ENCODE measurements around the gene SMURF1.

Gene SMURF1

DNA sequence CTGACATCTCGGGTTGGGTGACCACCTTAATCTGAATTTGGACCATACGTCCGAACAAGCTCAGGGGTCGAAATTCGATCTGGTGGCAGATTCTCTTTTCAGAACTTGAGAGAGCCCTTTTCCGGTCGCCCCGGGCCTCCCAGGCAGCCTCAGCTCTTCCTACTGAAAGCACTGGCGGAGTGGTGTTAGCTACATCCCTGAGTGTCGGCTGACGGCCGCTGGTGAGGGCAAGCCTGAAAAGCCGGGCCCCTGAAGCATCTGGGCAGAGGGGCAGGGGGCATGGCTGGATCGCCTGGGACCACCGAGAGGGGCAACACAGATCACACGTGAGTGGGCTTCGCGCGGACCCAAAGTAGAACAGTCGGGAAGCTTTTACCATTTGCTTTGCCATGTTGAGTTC lies 116.1 kb downstream of the SMURF1 start:
- Histone ChIP-seq H2AFZ (ENCODE audit: low read length) (no peak overlapping the region), H2BK5ac (ENCODE audit: low read length) (no peak overlapping the region), H3K23ac (ENCODE audit: low read depth, low read length, poor library complexity) (no peak overlapping the region), H4K91ac (ENCODE audit: low read depth, low read length, poor library complexity) (no peak overlapping the region), H3K27me3 (ENCODE audit: control insufficient read depth in 3 of 3, insufficient read depth in 3 of 3, low read depth in 1 of 3, low read length in 3 of 3) (no peaks in the 10 kb centered on the region), H3K9me3 (replicated peaks in 1 of 2; ENCODE audit: control insufficient read depth in 2 of 2, insufficient read depth in 1 of 2, low read depth in 1 of 2, low read length in 2 of 2) (peaks cover 10 to 16% of the 10 kb centered on the region in 2 donors), H4K8ac (ENCODE audit: low read depth, low read length) (no peak overlapping the region), H3K4me2 (ENCODE audit: insufficient read depth, low read length, poor library complexity, severe bottlenecking) (no peak overlapping the region), H2BK15ac (ENCODE audit: low read length) (no peak overlapping the region), H3K14ac (ENCODE audit: low read length) (no peak overlapping the region), H2AK5ac (ENCODE audit: low read depth, low read length) (no peak overlapping the region), H2BK120ac (ENCODE audit: low read depth, low read length) (no peak overlapping the region), H3K79me1 (ENCODE audit: low read depth, low read length) (no peaks in the 10 kb centered on the region), H3K4me3 (ENCODE audit: low read length in 2 of 2) (no peak overlapping the region), H3K27ac (replicated peaks; ENCODE audit: low read length) (no peak overlapping the region), H3K36me3 (replicated peaks in 1 of 2; ENCODE audit: control insufficient read depth in 2 of 2, insufficient read depth in 2 of 2, low read length in 2 of 2) (peaks cover 37 to 64% of the 10 kb centered on the region in 2 donors), H3K18ac (ENCODE audit: low read length) (no peak overlapping the region), H3K9ac (ENCODE audit: low read depth, low read length, poor library complexity) (no peak overlapping the region), H3K4ac (ENCODE audit: low read length) (no peak overlapping the region), H2BK12ac (ENCODE audit: low read length) (no peak overlapping the region), H3K4me1 (ENCODE audit: control insufficient read depth in 2 of 2, insufficient read depth in 1 of 2, low read depth in 1 of 2, low read length in 2 of 2) (no peaks in the 10 kb centered on the region)
- DNase-seq (ENCODE audit: low spot score) = no peak
- no CpG with 5 or more reads among the region's 20 CpGs for WGBS, 2 donors (ENCODE audit: extremely low coverage in 2 of 2, insufficient read length in 2 of 2, insufficient replicate concordance in 1 of 2)

DNA sequence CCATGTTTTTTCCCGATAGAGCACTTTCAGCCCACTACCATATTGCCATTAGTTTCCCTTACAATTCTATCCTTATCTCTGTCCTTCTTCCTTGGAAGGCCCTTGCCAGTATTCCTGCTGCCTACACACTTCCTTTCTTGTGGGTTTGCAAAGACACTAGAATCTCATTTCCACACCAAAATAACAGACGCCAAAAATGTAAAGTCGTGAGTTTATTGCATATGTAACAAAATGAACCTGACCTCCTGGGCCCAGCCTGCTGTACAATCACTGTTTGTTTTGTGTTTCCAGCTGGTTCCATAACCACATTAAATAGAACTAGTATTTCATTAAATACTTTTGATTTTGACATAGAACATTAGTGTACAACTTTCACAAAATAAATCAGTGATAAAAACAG lies 116.7 kb downstream of the SMURF1 start:
- no peak overlapping the region for H3K18ac ChIP-seq (ENCODE audit: low read length)
- no peak overlapping the region for H3K14ac ChIP-seq (ENCODE audit: low read length)
- H4K8ac ChIP-seq (ENCODE audit: low read depth, low read length) = no peak overlapping the region
- no peak overlapping the region for H2BK120ac ChIP-seq (ENCODE audit: low read depth, low read length)
- H2AK5ac ChIP-seq (ENCODE audit: low read depth, low read length) = no peak overlapping the region
- no peak overlapping the region for H3K27ac ChIP-seq (replicated peaks; ENCODE audit: low read length)
- no peak overlapping the region for H3K4me3 ChIP-seq (ENCODE audit: low read length in 2 of 2)
- H2AFZ ChIP-seq (ENCODE audit: low read length) = no peak overlapping the region
- no peak overlapping the region for H3K9ac ChIP-seq (ENCODE audit: low read depth, low read length, poor library complexity)
- no peak overlapping the region for H2BK5ac ChIP-seq (ENCODE audit: low read length)
- H3K23ac ChIP-seq (ENCODE audit: low read depth, low read length, poor library complexity) = no peak overlapping the region
- H3K9me3 ChIP-seq (replicated peaks in 1 of 2; ENCODE audit: control insufficient read depth in 2 of 2, insufficient read depth in 1 of 2, low read depth in 1 of 2, low read length in 2 of 2) = peaks cover 11 to 16% of the 10 kb centered on the region in 2 donors
- H3K27me3 ChIP-seq (ENCODE audit: control insufficient read depth in 3 of 3, insufficient read depth in 3 of 3, low read depth in 1 of 3, low read length in 3 of 3) = no peaks in the 10 kb centered on the region
- H2BK12ac ChIP-seq (ENCODE audit: low read length) = no peak overlapping the region
- H3K4ac ChIP-seq (ENCODE audit: low read length) = no peak overlapping the region
- H3K79me1 ChIP-seq (ENCODE audit: low read depth, low read length) = no peaks in the 10 kb centered on the region
- no CpG with 5 or more reads among the region's 3 CpGs for WGBS, 2 donors (ENCODE audit: extremely low coverage in 2 of 2, insufficient read length in 2 of 2, insufficient replicate concordance in 1 of 2)
- no peaks in the 10 kb centered on the region for H3K4me1 ChIP-seq (ENCODE audit: control insufficient read depth in 2 of 2, insufficient read depth in 1 of 2, low read depth in 1 of 2, low read length in 2 of 2)
- no peak overlapping the region for H3K4me2 ChIP-seq (ENCODE audit: insufficient read depth, low read length, poor library complexity, severe bottlenecking)
- no peak overlapping the region for H2BK15ac ChIP-seq (ENCODE audit: low read length)
- no peak overlapping the region for H4K91ac ChIP-seq (ENCODE audit: low read depth, low read length, poor library complexity)
- DNase-seq (ENCODE audit: low spot score) = no peak
- peaks cover 36 to 60% of the 10 kb centered on the region in 2 donors for H3K36me3 ChIP-seq (replicated peaks in 1 of 2; ENCODE audit: control insufficient read depth in 2 of 2, insufficient read depth in 2 of 2, low read length in 2 of 2)

DNA sequence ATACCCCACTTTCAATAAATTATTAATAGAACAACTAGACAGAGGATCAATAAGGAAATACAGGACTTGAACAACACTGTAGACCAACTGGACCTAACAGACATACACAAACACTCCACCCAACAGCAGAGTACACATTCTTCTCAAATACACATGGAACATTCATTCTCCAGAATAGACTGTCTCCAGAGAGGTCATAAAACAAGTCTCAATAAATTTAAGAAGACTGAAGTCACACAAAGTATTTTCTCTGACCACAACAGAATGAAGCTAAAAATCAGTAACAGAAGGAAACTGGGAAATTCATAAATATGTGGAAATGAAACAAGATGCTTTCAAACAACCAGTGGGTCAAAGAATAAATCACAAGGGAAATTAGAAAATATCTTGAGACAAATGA lies 119.8 kb downstream of the SMURF1 start:
- Histone ChIP-seq H2AK5ac (ENCODE audit: low read depth, low read length) (no peak overlapping the region), H2BK120ac (ENCODE audit: low read depth, low read length) (no peak overlapping the region), H3K79me1 (ENCODE audit: low read depth, low read length) (no peaks in the 10 kb centered on the region), H3K23ac (ENCODE audit: low read depth, low read length, poor library complexity) (no peak overlapping the region), H2AFZ (ENCODE audit: low read length) (no peak overlapping the region), H3K4me3 (ENCODE audit: low read length in 2 of 2) (no peak overlapping the region), H4K8ac (ENCODE audit: low read depth, low read length) (no peak overlapping the region), H3K14ac (ENCODE audit: low read length) (no peak overlapping the region), H3K36me3 (replicated peaks in 1 of 2; ENCODE audit: control insufficient read depth in 2 of 2, insufficient read depth in 2 of 2, low read length in 2 of 2) (peaks cover 15 to 53% of the 10 kb centered on the region in 2 donors), H3K9me3 (replicated peaks in 1 of 2; ENCODE audit: control insufficient read depth in 2 of 2, insufficient read depth in 1 of 2, low read depth in 1 of 2, low read length in 2 of 2) (peaks cover 5 to 6% of the 10 kb centered on the region in 2 donors), H3K18ac (ENCODE audit: low read length) (no peak overlapping the region), H3K4me2 (ENCODE audit: insufficient read depth, low read length, poor library complexity, severe bottlenecking) (no peak overlapping the region), H4K91ac (ENCODE audit: low read depth, low read length, poor library complexity) (no peak overlapping the region), H2BK15ac (ENCODE audit: low read length) (no peak overlapping the region), H3K4ac (ENCODE audit: low read length) (no peak overlapping the region), H3K27ac (replicated peaks; ENCODE audit: low read length) (no peak overlapping the region), H2BK5ac (ENCODE audit: low read length) (no peak overlapping the region), H2BK12ac (ENCODE audit: low read length) (no peak overlapping the region), H3K27me3 (ENCODE audit: control insufficient read depth in 3 of 3, insufficient read depth in 3 of 3, low read depth in 1 of 3, low read length in 3 of 3) (no peaks in the 10 kb centered on the region), H3K4me1 (ENCODE audit: control insufficient read depth in 2 of 2, insufficient read depth in 1 of 2, low read depth in 1 of 2, low read length in 2 of 2) (no peaks in the 10 kb centered on the region), H3K9ac (ENCODE audit: low read depth, low read length, poor library complexity) (no peak overlapping the region)
- no peak for DNase-seq (ENCODE audit: low spot score)

DNA sequence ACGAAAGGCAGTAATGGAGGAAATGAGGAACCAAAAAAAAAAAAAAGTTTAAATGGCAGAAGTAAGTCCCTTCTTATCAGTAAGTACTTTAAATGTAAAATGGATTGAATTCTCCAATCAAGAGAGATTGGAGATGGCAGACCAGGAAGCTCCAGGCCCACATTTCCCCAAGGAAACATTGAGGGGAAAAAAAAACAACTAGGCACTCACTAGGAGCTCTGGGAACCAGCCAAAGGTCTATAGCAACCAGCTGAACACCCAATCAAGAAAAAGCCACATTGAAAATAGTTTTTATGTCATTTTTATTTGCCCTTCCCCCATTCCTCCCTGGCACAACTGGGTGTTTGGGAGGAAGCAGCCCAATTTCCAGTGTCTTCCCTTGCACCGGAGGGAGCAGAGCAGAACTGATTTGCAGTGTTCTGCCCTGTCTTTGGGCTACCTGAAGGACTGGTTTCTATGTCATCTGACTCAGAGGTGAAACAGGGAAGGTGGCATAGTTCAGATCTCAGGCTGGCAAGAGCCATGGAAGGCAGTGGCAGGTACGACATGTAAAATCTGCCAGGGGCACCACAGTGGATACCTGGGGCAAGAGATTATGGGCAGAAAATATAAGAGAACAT lies 121.9 kb downstream of the SMURF1 start:
- no peak overlapping the region for H3K9ac ChIP-seq (ENCODE audit: low read depth, low read length, poor library complexity)
- no peaks in the 10 kb centered on the region for H3K27me3 ChIP-seq (ENCODE audit: control insufficient read depth in 3 of 3, insufficient read depth in 3 of 3, low read depth in 1 of 3, low read length in 3 of 3)
- no peak overlapping the region for H3K27ac ChIP-seq (replicated peaks; ENCODE audit: low read length)
- no peaks in the 10 kb centered on the region for H3K79me1 ChIP-seq (ENCODE audit: low read depth, low read length)
- no peaks in the 10 kb centered on the region for H3K4me1 ChIP-seq (ENCODE audit: control insufficient read depth in 2 of 2, insufficient read depth in 1 of 2, low read depth in 1 of 2, low read length in 2 of 2)
- no peak overlapping the region for H2BK15ac ChIP-seq (ENCODE audit: low read length)
- no peak overlapping the region for H2BK12ac ChIP-seq (ENCODE audit: low read length)
- H2BK120ac ChIP-seq (ENCODE audit: low read depth, low read length) = no peak overlapping the region
- no peak overlapping the region for H3K18ac ChIP-seq (ENCODE audit: low read length)
- H3K36me3 ChIP-seq (replicated peaks in 1 of 2; ENCODE audit: control insufficient read depth in 2 of 2, insufficient read depth in 2 of 2, low read length in 2 of 2) = peaks cover 5 to 44% of the 10 kb centered on the region in 2 donors
- no peak for DNase-seq (ENCODE audit: low spot score)
- no peak overlapping the region for H2BK5ac ChIP-seq (ENCODE audit: low read length)
- H3K14ac ChIP-seq (ENCODE audit: low read length) = no peak overlapping the region
- no peak overlapping the region for H3K4me2 ChIP-seq (ENCODE audit: insufficient read depth, low read length, poor library complexity, severe bottlenecking)
- no peak overlapping the region for H3K4ac ChIP-seq (ENCODE audit: low read length)
- H4K91ac ChIP-seq (ENCODE audit: low read depth, low read length, poor library complexity) = no peak overlapping the region
- peaks cover 2 to 5% of the 10 kb centered on the region in 2 donors for H3K9me3 ChIP-seq (replicated peaks in 1 of 2; ENCODE audit: control insufficient read depth in 2 of 2, insufficient read depth in 1 of 2, low read depth in 1 of 2, low read length in 2 of 2)
- H3K4me3 ChIP-seq (ENCODE audit: low read length in 2 of 2) = no peak overlapping the region
- no peak overlapping the region for H2AFZ ChIP-seq (ENCODE audit: low read length)
- H2AK5ac ChIP-seq (ENCODE audit: low read depth, low read length) = no peak overlapping the region
- no CpG with 5 or more reads among the region's 3 CpGs for WGBS, 2 donors (ENCODE audit: extremely low coverage in 2 of 2, insufficient read length in 2 of 2, insufficient replicate concordance in 1 of 2)
- no peak overlapping the region for H4K8ac ChIP-seq (ENCODE audit: low read depth, low read length)
- no peak overlapping the region for H3K23ac ChIP-seq (ENCODE audit: low read depth, low read length, poor library complexity)
